Gastroesophageal sphincter (tissue), 3 donors: ENCODE results near the gene HDAC4.

ENCODE experiments used
- CTCF ChIP-seq, 4 experiments: fragments of 200-600 bp in 2 of 4; fragments of 450-650 bp in 2 of 4; sonication (generic) in 1 of 4; IDR thresholded peaks; one replicate each; pipeline ENCODE4 v1.5.1; 2017 to 2019; ENCODE audit warnings: antibody characterized with exemption in 4 of 4, mild to moderate bottlenecking in 2 of 4, moderate library complexity in 2 of 4
- EP300 ChIP-seq: sonication (generic); formaldehyde crosslinking; IDR thresholded peaks from one replicate; pipeline ENCODE4 v1.6.1; 2017; ENCODE audit warnings: antibody characterized with exemption, mild to moderate bottlenecking
- POLR2A ChIP-seq, 2 donors: fragments of 450-650 bp; IDR thresholded peaks; one replicate each; pipeline ENCODE4 v1.6.1; 2017; ENCODE audit warnings: antibody characterized with exemption in 2 of 2, mild to moderate bottlenecking in 2 of 2, moderate library complexity in 1 of 2
- POLR2AphosphoS5 ChIP-seq: sonication (generic); formaldehyde crosslinking; IDR thresholded peaks from one replicate; pipeline ENCODE4 v1.6.1; 2017; ENCODE audit warnings: antibody characterized with exemption

- TF ChIP-seq CTCF (IDR thresholded peaks at IDR 0.05) (no peak), EP300 (no peak), POLR2A (IDR thresholded peaks at IDR 0.05) (no peak), POLR2AphosphoS5 (no peak)
These were observed 95.6 kb downstream of the HDAC4 start for GRCh38 chr2:239305222-239305575.
